Testis (tissue), 3 donors: ENCODE measurements around the gene TICAM1. TPM values are rescaled to one million over a fixed set of nuclear protein-coding genes. Genes with fewer than 3 reads are reported as not detected.
A peak's percentile ranks its signal among the peaks of the same experiment; 100 is the strongest.
"Not testable (repeated sequence)": the region's sequence is repeated elsewhere in the genome, so short reads cannot be mapped to it uniquely, and the experiment has no call there.

Experiments used
- DNase-seq: peaks from one replicate; pipeline ENCODE4 v3.0.0-alpha.2; 2019
- H3K27ac ChIP-seq, 2 donors: fragments of 200-600 bp; sonication (generic); one replicate each; pipeline ENCODE4 v1.5.1; 2019
- H3K27me3 ChIP-seq: fragments of 200-600 bp; sonication (generic); one replicate; pipeline ENCODE4 v1.5.1; 2019
- H3K36me3 ChIP-seq: fragments of 200-600 bp; sonication (generic); one replicate; pipeline ENCODE4 v1.5.1; 2017; ENCODE audit warnings: low read depth; ENCODE audit errors: missing control alignments
- H3K4me1 ChIP-seq: fragments of 200-600 bp; sonication (generic); one replicate; pipeline ENCODE4 v1.5.1; 2019
- H3K4me3 ChIP-seq, 2 donors: fragments of 200-600 bp; sonication (generic); one replicate each; pipeline ENCODE4 v1.5.1; 2017 to 2019
- H3K9me3 ChIP-seq: fragments of 200-600 bp; sonication (generic); one replicate; pipeline ENCODE4 v1.5.1; 2017
- CTCF ChIP-seq, 3 experiments: fragments of 450-650 bp in 2 of 3; fragments of 200-600 bp in 1 of 3; sonication (generic) in 1 of 3; IDR thresholded peaks; one replicate each; pipeline ENCODE4 v1.5.1; 2016 to 2019; ENCODE audit warnings: antibody characterized with exemption in 3 of 3, mild to moderate bottlenecking in 2 of 3, moderate library complexity in 1 of 3
- POLR2A ChIP-seq: fragments of 450-650 bp; IDR thresholded peaks from one replicate; pipeline ENCODE4 v1.6.1; 2017; ENCODE audit warnings: antibody characterized with exemption, mild to moderate bottlenecking, moderate library complexity
- WGBS, 2 donors: methylation state at CpG; one replicate each; pipeline ENCODE4 v1.1.5; 2018; 5-methylcytosine and 5-hydroxymethylcytosine counted together
- intact Hi-C: fragments of 100-400 bp; cut with DNase I; formaldehyde crosslinking; loops from one replicate; pipeline ENCODE4 v1.15.1; 2023; ENCODE audit warnings: low total_unique reads
- polyA plus RNA-seq: library from polyadenylated mRNA; stranded (reverse); fragments of 350-450 nt; fragmentation: Illumina TruSeq; extraction: RNeasy Lipid Tissue Mini Kit (QIAGEN cat#74804); gene quantifications from one replicate; pipeline ENCODE4 v1.2.3, GENCODE V29; 2014; ENCODE audit warnings: low read depth, low replicate concordance; ENCODE audit not compliant: insufficient read depth
- total RNA-seq, 2 donors: library from RNA; depleted of rRNA; stranded (reverse); fragments of >200 nt; gene quantifications; one replicate each; pipeline ENCODE4 v1.2.3, GENCODE V29; 2016

Gene TICAM1
- total and polyA plus RNA-seq, 3 donors from 2014 or later, result 4.8 to 6.3 (median 5.0) TPM

- TF ChIP-seq CTCF (IDR thresholded peaks at IDR 0.05), result no peak
- TF ChIP-seq POLR2A, result no peak
- H3K4me1 ChIP-seq, result no peaks in the 10 kb centered on the region
- H3K27ac ChIP-seq, result no peak overlapping the region
- no peak for DNase-seq
- no peak overlapping the region for H3K4me3 ChIP-seq
- intact Hi-C loops, result loop anchor here (10.0 kb wide), 1 partner anchor 47 kb away; no protein-coding TSS in a partner anchor
- WGBS, 2 donors, result 52 to 60% methylated on average over 3 of the region's 3 CpGs
- H3K36me3 ChIP-seq, result no peaks in the 10 kb centered on the region
- no peaks in the 10 kb centered on the region for H3K9me3 ChIP-seq
- no peaks in the 10 kb centered on the region for H3K27me3 ChIP-seq
Measured at GRCh38 chr19:4781801-4782200, 49.7 kb downstream of the TICAM1 start.

- DNase-seq, result no peak
- Histone ChIP-seq H3K36me3 (no peaks in the 10 kb centered on the region), H3K4me1 (no peaks in the 10 kb centered on the region), H3K9me3 (no peaks in the 10 kb centered on the region), H3K27ac (no peak overlapping the region), H3K4me3 (no peak overlapping the region), H3K27me3 (no peaks in the 10 kb centered on the region)
- TF ChIP-seq POLR2A (no peak), CTCF (IDR thresholded peaks at IDR 0.05) (no peak)
- intact Hi-C loops, result loop anchor here (10.0 kb wide), 1 partner anchor 46 kb away; no protein-coding TSS in a partner anchor
- WGBS, 2 donors, result 75 to 88% methylated on average over 5 to 6 of the region's 6 CpGs
Measured at GRCh38 chr19:4780860-4781259, 50.7 kb downstream of the TICAM1 start.

- H3K27me3 ChIP-seq, H3K36me3 ChIP-seq, intact Hi-C loops, DNase-seq, H3K9me3 ChIP-seq, H3K4me3 ChIP-seq, H3K4me1 ChIP-seq, H3K27ac ChIP-seq: not testable (repeated sequence)
- WGBS, 2 donors, result 88% methylated on average over 5 of the region's 5 CpGs
Measured at GRCh38 chr19:4778124-4778523, 53.4 kb downstream of the TICAM1 start.

- Histone ChIP-seq H3K27ac (no peak overlapping the region), H3K36me3 (no peaks in the 10 kb centered on the region), H3K27me3 (no peaks in the 10 kb centered on the region), H3K4me1 (no peaks in the 10 kb centered on the region), H3K4me3 (no peak overlapping the region), H3K9me3 (no peaks in the 10 kb centered on the region)
- 36 to 45% methylated on average over 14 of the region's 14 CpGs for WGBS, 2 donors
- DNase-seq, result peak; percentile 52
- intact Hi-C loops, result no loop called here
- no peak for TF ChIP-seq CTCF (IDR thresholded peaks at IDR 0.05)
- TF ChIP-seq POLR2A, result no peak
Measured at GRCh38 chr19:4776436-4777211, 54.9 kb downstream of the TICAM1 start.

- intact Hi-C loops, result no loop called here
- H3K27ac ChIP-seq, result no peak overlapping the region
- WGBS, 2 donors, result 56 to 69% methylated on average over 5 of the region's 5 CpGs
- H3K9me3 ChIP-seq, result no peaks in the 10 kb centered on the region
- H3K36me3 ChIP-seq, result no peaks in the 10 kb centered on the region
- H3K4me3 ChIP-seq, result no peak overlapping the region
- DNase-seq, result no peak
- TF ChIP-seq POLR2A, result no peak
- TF ChIP-seq CTCF (IDR thresholded peaks at IDR 0.05), result no peak
- H3K27me3 ChIP-seq, result no peaks in the 10 kb centered on the region
- H3K4me1 ChIP-seq, result no peaks in the 10 kb centered on the region
Measured at GRCh38 chr19:4775627-4776152, 55.8 kb downstream of the TICAM1 start.
